ENCODE results near the gene MACF1.

The MACF1 gene

DNA sequence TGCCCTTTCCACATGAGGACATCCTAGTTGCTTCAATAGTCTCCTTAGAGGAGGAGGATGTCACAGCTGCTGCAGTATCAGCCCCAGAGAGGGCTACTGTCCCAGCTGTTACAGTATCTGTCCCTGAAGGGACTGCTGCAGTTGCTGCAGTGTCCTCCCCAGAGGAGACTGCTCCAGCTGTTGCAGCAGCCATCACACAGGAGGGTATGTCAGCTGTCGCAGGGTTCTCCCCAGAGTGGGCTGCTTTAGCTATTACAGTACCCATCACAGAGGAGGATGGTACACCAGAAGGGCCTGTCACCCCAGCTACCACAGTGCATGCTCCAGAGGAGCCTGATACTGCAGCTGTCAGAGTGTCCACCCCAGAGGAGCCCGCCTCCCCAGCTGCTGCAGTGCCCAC is 208.4 kb downstream of the MACF1 start:
- H3K4me3 ChIP-seq (ENCODE audit: low read length), result no peak overlapping the region
- DNase-seq (ENCODE audit: low read depth), result no peak
- H3K27me3 ChIP-seq (replicated peaks; ENCODE audit: control insufficient read depth, insufficient read depth, low read length), result no peaks in the 10 kb centered on the region
- H3K9me3 ChIP-seq (ENCODE audit: control insufficient read depth, low read length), result no peaks in the 10 kb centered on the region
- H3K9ac ChIP-seq (ENCODE audit: low read length), result no peak overlapping the region
- H3K4me1 ChIP-seq (ENCODE audit: control insufficient read depth, insufficient read depth, low read length), result peaks cover 45% of the 10 kb centered on the region
- H3K36me3 ChIP-seq (ENCODE audit: control insufficient read depth, insufficient read depth, low read length, severe bottlenecking), result peaks cover 10% of the 10 kb centered on the region

DNA sequence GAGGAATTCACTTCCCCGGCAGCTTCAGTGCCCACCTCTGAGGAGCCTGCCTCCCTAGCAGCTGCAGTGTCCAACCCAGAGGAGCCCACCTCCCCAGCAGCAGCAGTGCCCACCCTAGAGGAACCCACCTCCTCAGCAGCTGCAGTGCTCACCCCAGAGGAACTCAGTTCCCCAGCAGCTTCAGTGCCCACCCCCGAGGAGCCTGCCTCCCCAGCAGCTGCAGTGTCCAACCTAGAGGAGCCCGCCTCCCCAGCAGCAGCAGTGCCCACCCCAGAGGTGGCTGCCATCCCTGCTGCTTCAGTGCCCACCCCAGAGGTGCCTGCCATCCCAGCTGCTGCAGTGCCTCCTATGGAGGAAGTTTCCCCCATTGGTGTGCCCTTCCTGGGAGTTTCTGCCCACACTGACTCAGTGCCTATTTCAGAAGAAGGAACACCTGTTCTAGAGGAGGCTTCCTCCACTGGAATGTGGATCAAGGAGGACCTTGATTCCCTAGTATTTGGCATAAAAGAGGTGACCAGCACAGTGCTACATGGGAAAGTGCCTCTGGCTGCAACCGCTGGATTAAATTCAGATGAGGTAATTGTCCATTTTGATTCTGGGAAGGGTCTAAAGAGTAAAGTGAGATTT is 209.5 kb downstream of the MACF1 start:
- H3K4me1 ChIP-seq (ENCODE audit: control insufficient read depth, insufficient read depth, low read length), result peaks cover 41% of the 10 kb centered on the region
- no peaks in the 10 kb centered on the region for H3K27me3 ChIP-seq (replicated peaks; ENCODE audit: control insufficient read depth, insufficient read depth, low read length)
- H3K36me3 ChIP-seq (ENCODE audit: control insufficient read depth, insufficient read depth, low read length, severe bottlenecking), result peaks cover 10% of the 10 kb centered on the region
- H3K9ac ChIP-seq (ENCODE audit: low read length), result no peak overlapping the region
- no peaks in the 10 kb centered on the region for H3K9me3 ChIP-seq (ENCODE audit: control insufficient read depth, low read length)
- DNase-seq (ENCODE audit: low read depth), result no peak
- H3K4me3 ChIP-seq (ENCODE audit: low read length), result peak overlapping the region; percentile 59

DNA sequence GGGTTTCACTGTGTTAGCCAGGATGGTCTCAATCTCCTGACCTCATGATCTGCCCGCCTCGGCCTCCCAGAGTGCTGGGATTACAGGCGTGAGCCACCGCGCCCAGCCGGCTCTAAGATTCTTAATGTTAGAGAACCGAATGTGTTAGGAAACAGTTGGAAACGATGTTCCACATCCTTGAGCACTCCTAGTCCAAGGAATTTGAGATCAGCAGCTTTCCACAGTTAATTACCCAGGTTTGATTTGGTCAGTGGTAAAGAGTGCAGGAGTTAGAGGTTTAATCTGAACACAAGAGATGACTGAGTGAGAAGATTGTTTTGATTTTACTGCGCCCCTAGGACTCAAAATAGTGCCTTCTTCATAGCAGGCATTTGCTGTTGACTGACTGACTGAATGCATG is 211.1 kb downstream of the MACF1 start:
- Histone ChIP-seq H3K4me1 (ENCODE audit: control insufficient read depth, insufficient read depth, low read length) (peaks cover 36% of the 10 kb centered on the region), H3K4me3 (ENCODE audit: low read length) (no peak overlapping the region), H3K9me3 (ENCODE audit: control insufficient read depth, low read length) (no peaks in the 10 kb centered on the region), H3K9ac (ENCODE audit: low read length) (no peak overlapping the region), H3K36me3 (ENCODE audit: control insufficient read depth, insufficient read depth, low read length, severe bottlenecking) (peaks cover 14% of the 10 kb centered on the region), H3K27me3 (replicated peaks; ENCODE audit: control insufficient read depth, insufficient read depth, low read length) (no peaks in the 10 kb centered on the region)
- DNase-seq (ENCODE audit: low read depth), result no peak

DNA sequence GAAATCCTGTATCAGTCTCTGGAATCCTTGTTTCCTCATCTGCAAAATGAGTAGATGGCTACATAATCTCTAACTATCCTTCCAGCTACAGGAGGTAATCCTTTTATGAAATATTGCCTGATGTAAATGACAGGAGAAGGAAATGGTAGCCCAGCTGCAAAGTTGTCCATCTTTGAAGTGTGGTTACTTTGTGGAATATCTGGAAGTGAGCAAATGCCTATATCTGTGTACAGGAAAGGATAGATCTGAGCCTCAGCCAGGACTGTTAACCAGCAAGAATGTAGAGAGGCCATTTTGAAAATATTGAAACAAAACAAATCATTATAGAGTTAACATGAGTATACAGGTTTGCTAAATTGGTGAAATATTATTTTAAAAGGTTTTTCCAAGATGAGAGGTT is 212.1 kb downstream of the MACF1 start:
- peaks cover 14% of the 10 kb centered on the region for H3K36me3 ChIP-seq (ENCODE audit: control insufficient read depth, insufficient read depth, low read length, severe bottlenecking)
- H3K4me3 ChIP-seq (ENCODE audit: low read length), result no peak overlapping the region
- no peaks in the 10 kb centered on the region for H3K27me3 ChIP-seq (replicated peaks; ENCODE audit: control insufficient read depth, insufficient read depth, low read length)
- no peak for DNase-seq (ENCODE audit: low read depth)
- peaks cover 34% of the 10 kb centered on the region for H3K4me1 ChIP-seq (ENCODE audit: control insufficient read depth, insufficient read depth, low read length)
- H3K9ac ChIP-seq (ENCODE audit: low read length), result no peak overlapping the region
- H3K9me3 ChIP-seq (ENCODE audit: control insufficient read depth, low read length), result no peaks in the 10 kb centered on the region

DNA sequence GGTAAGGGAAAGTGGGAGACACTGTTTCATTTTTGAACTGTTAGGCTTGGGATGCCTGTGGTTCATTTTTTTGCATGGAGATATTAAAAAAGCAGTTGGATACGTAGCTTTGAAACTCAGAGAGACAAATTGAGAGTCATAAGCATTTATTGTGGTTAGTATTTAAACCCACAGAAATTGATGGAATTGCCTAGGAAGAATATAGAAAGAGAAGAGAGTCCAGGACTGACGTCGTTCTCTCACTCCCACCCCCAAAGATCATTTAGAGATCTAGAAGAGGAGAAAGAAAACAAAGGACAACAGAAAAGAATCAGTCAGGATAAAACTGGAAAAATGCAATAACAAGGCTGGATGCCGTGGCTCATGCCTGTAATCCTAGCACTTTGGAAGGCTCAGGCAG is 213.7 kb downstream of the MACF1 start:
- Histone ChIP-seq H3K9ac (ENCODE audit: low read length) (no peak overlapping the region), H3K4me1 (ENCODE audit: control insufficient read depth, insufficient read depth, low read length) (peaks cover 32% of the 10 kb centered on the region), H3K27me3 (replicated peaks; ENCODE audit: control insufficient read depth, insufficient read depth, low read length) (no peaks in the 10 kb centered on the region), H3K36me3 (ENCODE audit: control insufficient read depth, insufficient read depth, low read length, severe bottlenecking) (peaks cover 25% of the 10 kb centered on the region), H3K9me3 (ENCODE audit: control insufficient read depth, low read length) (no peaks in the 10 kb centered on the region), H3K4me3 (ENCODE audit: low read length) (no peak overlapping the region)
- DNase-seq (ENCODE audit: low read depth), result peak; percentile 41

DNA sequence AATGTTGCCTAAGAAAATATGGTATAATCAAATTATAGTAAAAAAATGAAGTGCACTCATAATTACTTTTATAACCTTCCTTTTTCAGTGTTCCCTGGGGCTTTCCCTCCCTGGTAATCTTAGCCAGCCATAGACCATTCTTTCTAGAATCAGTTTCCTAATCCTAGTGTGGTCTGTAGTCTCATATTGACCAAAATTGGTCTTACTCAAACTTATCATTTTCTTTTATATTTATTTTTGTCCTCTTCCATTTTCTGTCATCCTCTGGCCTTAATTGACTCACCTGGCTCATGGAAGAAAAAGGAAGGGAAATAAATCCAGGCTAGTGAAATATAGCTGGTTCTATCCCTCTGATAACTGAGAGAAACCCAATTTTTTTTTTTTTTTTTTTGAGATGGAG is 216.0 kb downstream of the MACF1 start:
- no peak overlapping the region for H3K4me3 ChIP-seq (ENCODE audit: low read length)
- peaks cover 20% of the 10 kb centered on the region for H3K4me1 ChIP-seq (ENCODE audit: control insufficient read depth, insufficient read depth, low read length)
- no peak overlapping the region for H3K9ac ChIP-seq (ENCODE audit: low read length)
- peaks cover 41% of the 10 kb centered on the region for H3K36me3 ChIP-seq (ENCODE audit: control insufficient read depth, insufficient read depth, low read length, severe bottlenecking)
- H3K9me3 ChIP-seq (ENCODE audit: control insufficient read depth, low read length), result no peaks in the 10 kb centered on the region
- H3K27me3 ChIP-seq (replicated peaks; ENCODE audit: control insufficient read depth, insufficient read depth, low read length), result no peaks in the 10 kb centered on the region
- DNase-seq (ENCODE audit: low read depth), result no peak

DNA sequence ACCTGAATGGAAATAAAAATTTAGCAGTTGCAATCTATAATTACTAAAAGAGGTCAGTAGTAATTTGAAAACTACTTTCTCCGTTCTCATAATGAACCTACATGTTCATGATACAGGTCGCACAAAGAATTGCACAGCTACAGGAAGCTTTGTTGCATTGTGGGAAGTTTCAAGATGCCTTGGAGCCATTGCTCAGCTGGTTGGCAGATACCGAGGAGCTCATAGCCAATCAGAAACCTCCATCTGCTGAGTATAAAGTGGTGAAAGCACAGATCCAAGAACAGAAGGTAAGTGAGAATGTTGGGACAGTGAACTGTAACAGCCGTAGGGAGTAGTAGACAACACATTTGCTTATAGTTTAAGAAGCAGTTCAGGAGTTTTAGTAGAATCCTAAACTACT is 218.1 kb downstream of the MACF1 start:
- H3K9ac ChIP-seq (ENCODE audit: low read length), result no peak overlapping the region
- peaks cover 55% of the 10 kb centered on the region for H3K36me3 ChIP-seq (ENCODE audit: control insufficient read depth, insufficient read depth, low read length, severe bottlenecking)
- DNase-seq (ENCODE audit: low read depth), result no peak

DNA sequence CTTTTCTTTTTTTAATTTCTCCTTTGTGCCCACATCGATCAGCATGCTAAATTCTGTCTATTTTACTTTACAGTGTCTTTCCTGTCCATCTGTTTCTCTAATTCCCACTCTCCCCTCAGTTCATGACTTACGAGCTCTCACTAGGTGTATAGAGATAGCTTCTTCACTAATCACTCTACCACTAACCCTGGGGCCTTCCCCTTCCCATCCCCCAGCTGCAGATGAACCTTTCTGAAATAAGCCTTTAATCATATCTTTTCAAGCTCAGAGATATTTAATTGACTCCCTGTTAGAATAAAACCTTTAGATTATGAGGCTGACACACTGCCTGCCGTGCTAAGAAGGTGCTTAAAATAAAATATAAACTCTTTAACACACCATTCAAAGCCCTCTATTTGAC is 220.7 kb downstream of the MACF1 start:
- DNase-seq (ENCODE audit: low read depth), result no peak
- H3K4me3 ChIP-seq (ENCODE audit: low read length), result no peak overlapping the region
- peaks cover 78% of the 10 kb centered on the region for H3K36me3 ChIP-seq (ENCODE audit: control insufficient read depth, insufficient read depth, low read length, severe bottlenecking)
- no peaks in the 10 kb centered on the region for H3K9me3 ChIP-seq (ENCODE audit: control insufficient read depth, low read length)
- no peaks in the 10 kb centered on the region for H3K27me3 ChIP-seq (replicated peaks; ENCODE audit: control insufficient read depth, insufficient read depth, low read length)
- no peak overlapping the region for H3K9ac ChIP-seq (ENCODE audit: low read length)
- H3K4me1 ChIP-seq (ENCODE audit: control insufficient read depth, insufficient read depth, low read length), result peaks cover 13% of the 10 kb centered on the region

More for the DNA sequence above, 218.1 kb downstream of the MACF1 start:
- peaks cover 14% of the 10 kb centered on the region for H3K4me1 ChIP-seq (ENCODE audit: control insufficient read depth, insufficient read depth, low read length)
- H3K4me3 ChIP-seq (ENCODE audit: low read length), result no peak overlapping the region
- H3K27me3 ChIP-seq (replicated peaks; ENCODE audit: control insufficient read depth, insufficient read depth, low read length), result no peaks in the 10 kb centered on the region
- no peaks in the 10 kb centered on the region for H3K9me3 ChIP-seq (ENCODE audit: control insufficient read depth, low read length)

DNA sequence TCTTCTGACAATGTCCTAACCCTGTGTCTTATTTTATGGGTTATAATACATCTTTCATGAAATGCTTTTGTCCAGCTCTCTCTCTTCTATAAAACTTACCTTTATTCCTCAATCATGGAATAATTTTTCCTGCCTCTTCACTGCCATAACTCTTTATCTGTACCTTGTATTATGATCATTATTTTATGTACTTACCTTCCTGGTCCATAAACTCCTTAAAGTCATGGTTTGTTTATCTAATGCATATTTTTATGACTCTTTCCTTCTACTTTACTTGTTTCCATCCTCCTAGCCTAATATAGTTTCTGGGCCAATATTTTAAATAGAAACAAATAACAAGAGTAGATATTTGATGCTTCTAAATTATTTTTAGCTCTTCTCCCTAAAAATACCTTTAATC is 221.1 kb downstream of the MACF1 start:
- no peaks in the 10 kb centered on the region for H3K9me3 ChIP-seq (ENCODE audit: control insufficient read depth, low read length)
- H3K4me1 ChIP-seq (ENCODE audit: control insufficient read depth, insufficient read depth, low read length), result peaks cover 8% of the 10 kb centered on the region
- H3K4me3 ChIP-seq (ENCODE audit: low read length), result no peak overlapping the region
- no peaks in the 10 kb centered on the region for H3K27me3 ChIP-seq (replicated peaks; ENCODE audit: control insufficient read depth, insufficient read depth, low read length)
- H3K36me3 ChIP-seq (ENCODE audit: control insufficient read depth, insufficient read depth, low read length, severe bottlenecking), result peaks cover 81% of the 10 kb centered on the region
- no peak for DNase-seq (ENCODE audit: low read depth)
- no peak overlapping the region for H3K9ac ChIP-seq (ENCODE audit: low read length)

DNA sequence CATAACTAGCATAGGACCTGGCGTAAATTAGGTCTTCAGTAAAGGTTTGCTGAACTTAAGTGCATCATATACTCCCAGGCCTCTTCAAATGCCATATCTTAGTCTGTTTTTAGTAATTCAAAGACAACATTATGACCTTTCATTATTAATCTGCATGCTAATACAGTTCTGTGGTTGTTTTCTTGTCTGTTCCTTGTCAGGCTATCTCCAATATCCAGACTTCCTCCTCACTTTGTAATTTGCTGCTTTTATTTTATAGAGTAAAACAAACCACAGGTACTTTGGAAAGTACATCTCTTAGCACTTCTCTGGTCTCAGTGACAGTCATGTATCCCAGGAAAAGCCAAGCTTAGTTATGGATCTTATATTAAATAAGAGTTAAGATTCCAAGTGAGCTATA is 221.9 kb downstream of the MACF1 start:
- peaks cover 3% of the 10 kb centered on the region for H3K4me1 ChIP-seq (ENCODE audit: control insufficient read depth, insufficient read depth, low read length)
- no peak overlapping the region for H3K4me3 ChIP-seq (ENCODE audit: low read length)
- H3K9me3 ChIP-seq (ENCODE audit: control insufficient read depth, low read length), result no peaks in the 10 kb centered on the region
- H3K27me3 ChIP-seq (replicated peaks; ENCODE audit: control insufficient read depth, insufficient read depth, low read length), result no peaks in the 10 kb centered on the region
- peaks cover 88% of the 10 kb centered on the region for H3K36me3 ChIP-seq (ENCODE audit: control insufficient read depth, insufficient read depth, low read length, severe bottlenecking)
- DNase-seq (ENCODE audit: low read depth), result no peak
- H3K9ac ChIP-seq (ENCODE audit: low read length), result no peak overlapping the region

DNA sequence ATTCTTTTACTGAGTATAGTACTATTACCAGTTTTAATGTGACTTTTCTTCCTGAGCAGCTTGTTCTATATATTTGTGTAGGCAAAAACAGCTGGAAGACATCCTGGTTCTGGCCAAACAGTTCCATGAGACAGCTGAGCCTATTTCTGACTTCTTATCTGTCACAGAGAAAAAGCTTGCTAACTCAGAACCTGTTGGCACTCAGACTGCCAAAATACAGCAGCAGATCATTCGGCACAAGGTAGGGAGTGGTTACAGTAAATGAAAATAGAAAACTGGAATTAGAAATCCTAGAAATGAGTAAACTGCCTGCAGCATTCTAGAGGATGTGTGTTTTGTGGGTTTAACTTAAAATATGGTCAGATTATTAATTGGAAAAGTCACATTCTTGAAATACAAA is 222.9 kb downstream of the MACF1 start:
- no peaks in the 10 kb centered on the region for H3K27me3 ChIP-seq (replicated peaks; ENCODE audit: control insufficient read depth, insufficient read depth, low read length)
- no peaks in the 10 kb centered on the region for H3K4me1 ChIP-seq (ENCODE audit: control insufficient read depth, insufficient read depth, low read length)
- peaks cover 95% of the 10 kb centered on the region for H3K36me3 ChIP-seq (ENCODE audit: control insufficient read depth, insufficient read depth, low read length, severe bottlenecking)
- no peaks in the 10 kb centered on the region for H3K9me3 ChIP-seq (ENCODE audit: control insufficient read depth, low read length)
- DNase-seq (ENCODE audit: low read depth), result no peak
- no peak overlapping the region for H3K4me3 ChIP-seq (ENCODE audit: low read length)
- H3K9ac ChIP-seq (ENCODE audit: low read length), result no peak overlapping the region

DNA sequence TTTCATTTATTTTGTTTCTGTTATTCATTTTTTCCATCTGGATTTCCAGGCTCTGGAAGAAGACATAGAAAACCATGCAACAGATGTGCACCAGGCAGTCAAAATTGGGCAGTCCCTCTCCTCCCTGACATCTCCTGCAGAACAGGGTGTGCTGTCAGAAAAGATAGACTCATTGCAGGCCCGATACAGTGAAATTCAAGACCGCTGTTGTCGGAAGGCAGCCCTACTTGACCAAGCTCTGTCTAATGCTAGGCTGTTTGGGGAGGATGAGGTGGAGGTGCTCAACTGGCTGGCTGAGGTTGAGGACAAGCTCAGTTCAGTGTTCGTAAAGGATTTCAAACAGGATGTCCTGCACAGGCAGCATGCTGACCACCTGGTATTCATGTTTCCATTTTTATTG is 223.4 kb downstream of the MACF1 start:
- Histone ChIP-seq H3K4me3 (ENCODE audit: low read length) (no peak overlapping the region), H3K27me3 (replicated peaks; ENCODE audit: control insufficient read depth, insufficient read depth, low read length) (no peaks in the 10 kb centered on the region), H3K9me3 (ENCODE audit: control insufficient read depth, low read length) (no peaks in the 10 kb centered on the region), H3K36me3 (ENCODE audit: control insufficient read depth, insufficient read depth, low read length, severe bottlenecking) (peaks cover 95% of the 10 kb centered on the region), H3K4me1 (ENCODE audit: control insufficient read depth, insufficient read depth, low read length) (no peaks in the 10 kb centered on the region), H3K9ac (ENCODE audit: low read length) (no peak overlapping the region)
- DNase-seq (ENCODE audit: low read depth), result no peak
